Activated naive CD4-positive, alpha-beta T cell treated with anti-CD3 and anti-CD28 coated beads, Interleukin-2, amount 50 U/mL, for 72 hours (primary cell): ENCODE results near the gene LRCOL1. TPM values are rescaled to one million over a fixed set of nuclear protein-coding genes. Genes with fewer than 3 reads are reported as not detected.

ENCODE experiments used
- ATAC-seq, 2 donors: fragments of 150-1000 bp; cut with Tn5 transposase; 2 replicates each; pipeline ENCODE4 v1.10.0; 2021; ENCODE audit warnings: mild to moderate bottlenecking in 2 of 2, moderate library complexity in 2 of 2
- DNase-seq, 2 donors: peaks; one replicate each; pipeline ENCODE4 v3.0.0; 2021 to 2022; ENCODE audit warnings: low spot score in 2 of 2
- H3K27ac Mint-ChIP-seq, 2 donors: one replicate each; pipeline ENCODE4 v1.8.0; 2022; ENCODE audit warnings: mild to moderate bottlenecking in 2 of 2, mixed read lengths in 2 of 2
- H3K36me3 Mint-ChIP-seq, 2 donors: one replicate each; pipeline ENCODE4 v1.8.0; 2022; ENCODE audit warnings: mixed read lengths in 2 of 2
- H3K9me3 Mint-ChIP-seq, 2 donors: one replicate each; pipeline ENCODE4 v1.8.0; 2022; ENCODE audit warnings: mixed read lengths in 2 of 2
- total RNA-seq, 2 donors: library from RNA; stranded (reverse); gene quantifications; one replicate each; pipeline ENCODE4 v1.2.3, GENCODE V29; 2022

Gene LRCOL1
- total RNA-seq, 2 donors from 2014 or later = not detected

DNA sequence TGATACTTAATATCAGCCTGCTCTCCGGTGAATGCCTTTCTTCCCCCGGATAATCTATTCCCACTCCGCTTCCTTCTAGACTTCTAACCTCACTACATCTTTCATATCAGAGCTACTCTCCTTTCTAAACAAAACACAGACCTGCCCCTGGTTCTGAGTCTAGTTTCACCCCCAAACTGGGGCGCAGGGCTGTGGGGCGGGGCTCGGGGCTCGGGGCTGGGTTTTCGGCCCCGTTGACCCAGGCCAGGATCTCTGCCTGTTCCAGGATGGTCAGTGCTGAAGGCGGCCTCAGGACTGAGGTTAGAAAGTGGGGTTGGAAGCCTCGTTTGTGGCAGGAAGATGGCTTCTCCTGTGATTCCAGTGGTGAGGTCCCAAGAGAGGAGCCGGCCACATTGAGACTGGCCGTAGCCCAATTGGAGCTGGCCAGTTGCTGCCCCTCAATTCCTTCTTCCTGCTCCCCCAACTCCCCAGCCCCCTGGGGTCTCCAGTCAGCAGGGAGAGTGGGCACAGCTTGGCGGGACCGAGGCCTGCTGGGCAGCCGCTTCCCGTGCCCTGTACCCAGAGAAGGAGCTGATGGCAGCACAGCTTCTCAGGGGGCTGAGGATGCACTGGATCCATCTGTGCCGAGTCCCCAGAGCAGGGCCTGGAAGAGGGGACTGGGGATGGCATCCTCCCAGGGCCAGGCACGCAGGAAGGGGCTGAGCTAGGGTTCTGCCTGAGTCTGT is 52.9 kb downstream of the LRCOL1 start:
- DNase-seq = no peak
- no peak for ATAC-seq
- Mint-ChIP-seq H3K36me3 (no peaks in the 10 kb centered on the region), H3K9me3 (no peaks in the 10 kb centered on the region), H3K27ac (no peak overlapping the region)

DNA sequence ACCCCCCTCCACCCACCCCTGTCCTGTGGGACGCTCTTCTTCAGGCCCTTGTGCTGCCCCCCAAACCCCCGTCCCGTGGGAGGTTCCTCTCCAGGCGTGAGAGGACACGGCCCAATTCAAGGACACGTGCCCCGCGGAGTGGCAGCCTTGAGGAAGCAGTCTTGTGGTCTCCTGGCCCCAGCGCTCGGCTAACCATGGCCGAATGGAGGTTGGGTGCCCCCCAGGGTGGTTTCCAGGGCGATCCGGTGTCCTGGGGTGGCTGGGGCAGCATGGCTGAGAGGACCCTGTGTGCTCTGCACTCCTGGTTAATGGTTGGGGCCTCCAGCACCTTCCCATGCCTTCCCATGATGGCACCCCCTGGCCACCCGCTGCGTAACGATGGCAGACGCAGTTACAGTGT is 53.6 kb downstream of the LRCOL1 start:
- no peak for ATAC-seq
- no peaks in the 10 kb centered on the region for H3K36me3 Mint-ChIP-seq
- no peaks in the 10 kb centered on the region for H3K9me3 Mint-ChIP-seq
- H3K27ac Mint-ChIP-seq = no peak overlapping the region
- no peak for DNase-seq

DNA sequence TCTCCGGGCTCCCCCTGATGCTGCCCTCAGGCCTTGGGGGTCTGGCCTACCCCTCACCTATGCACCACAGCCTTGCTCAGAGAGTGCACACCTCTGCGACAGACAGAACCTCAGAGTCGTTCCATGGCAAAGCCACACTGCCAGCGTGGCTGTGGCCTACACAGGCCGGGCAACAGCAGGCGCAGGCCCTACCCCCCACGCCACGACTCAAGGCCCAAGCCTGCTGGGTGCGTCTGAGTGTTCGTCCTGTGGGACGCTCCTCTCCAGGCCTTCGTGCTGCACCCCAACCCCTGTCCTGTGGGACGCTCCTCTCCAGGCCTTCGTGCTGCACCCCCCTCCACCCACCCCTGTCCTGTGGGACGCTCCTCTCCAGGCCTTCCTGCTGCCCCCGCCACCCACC is 54.2 kb downstream of the LRCOL1 start:
- Mint-ChIP-seq H3K9me3 (no peaks in the 10 kb centered on the region), H3K27ac (no peak overlapping the region), H3K36me3 (no peaks in the 10 kb centered on the region)
- DNase-seq (no peak), ATAC-seq (no peak)

DNA sequence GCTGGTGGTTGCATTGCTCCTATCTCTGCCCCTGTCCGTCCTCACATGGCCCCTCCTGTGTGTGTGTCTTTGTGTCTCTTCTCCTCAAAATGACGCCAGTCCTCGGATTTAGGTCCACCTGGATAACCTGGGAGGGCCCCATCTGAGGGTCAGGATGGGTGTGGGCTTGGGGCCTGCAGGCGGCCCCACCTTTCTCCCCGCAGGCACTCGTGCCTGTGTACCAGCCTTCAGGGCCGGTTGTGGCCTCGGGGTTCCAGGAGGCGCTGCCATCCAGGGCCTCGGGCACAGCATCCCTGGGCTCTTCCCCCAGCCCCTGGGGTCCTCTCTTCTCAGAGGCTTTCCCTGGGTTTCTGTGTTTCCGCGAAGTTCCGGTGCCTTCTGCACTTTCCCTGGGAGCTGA is 54.7 kb downstream of the LRCOL1 start:
- ATAC-seq = no peak
- Mint-ChIP-seq H3K9me3 (no peaks in the 10 kb centered on the region), H3K36me3 (no peaks in the 10 kb centered on the region), H3K27ac (no peak overlapping the region)
- no peak for DNase-seq

DNA sequence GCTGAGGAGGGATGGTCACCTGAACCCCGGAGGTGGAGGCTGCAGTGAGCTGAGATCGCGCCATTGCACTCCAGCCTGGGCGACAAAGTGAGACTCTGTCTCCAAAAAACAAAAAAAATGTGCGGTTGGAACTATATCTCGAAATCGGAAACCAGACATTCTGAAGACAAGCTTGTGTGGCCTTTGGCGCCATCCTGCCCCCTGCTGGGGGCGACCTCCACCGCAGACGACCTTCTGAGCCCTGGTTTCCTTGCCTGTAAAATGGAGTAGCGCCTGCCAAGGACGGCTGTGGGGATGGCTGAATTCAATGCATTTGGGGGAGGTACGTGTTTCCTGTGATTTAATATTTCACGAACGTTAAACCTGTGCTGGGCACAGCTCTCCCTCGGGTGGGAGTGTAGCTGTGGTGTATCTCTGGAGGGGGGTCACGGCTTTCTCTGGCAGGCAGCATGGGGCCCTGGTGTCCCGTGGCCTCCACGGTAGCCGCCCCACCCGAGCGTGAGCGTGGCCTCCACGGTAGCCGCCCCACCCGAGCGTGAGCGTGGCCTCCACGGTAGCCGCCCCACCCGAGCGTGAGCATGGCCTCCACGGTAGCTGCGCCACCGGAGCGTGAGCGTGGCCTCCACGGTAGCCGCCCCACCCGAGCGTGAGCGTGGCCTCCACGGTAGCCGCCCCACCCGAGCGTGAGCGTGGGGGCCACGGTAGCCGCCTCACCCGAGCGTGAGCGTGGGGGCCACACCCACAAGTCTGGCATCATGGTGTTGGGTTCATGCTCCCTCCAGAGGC is 55.3 kb downstream of the LRCOL1 start:
- no peaks in the 10 kb centered on the region for H3K9me3 Mint-ChIP-seq
- no peaks in the 10 kb centered on the region for H3K36me3 Mint-ChIP-seq
- DNase-seq (peak in 1 of 2 donors; percentile 22), ATAC-seq (no peak)
- H3K27ac Mint-ChIP-seq = no peak overlapping the region

Other genes with a start within 250 kb of the LRCOL1 start
- gene FBRSL1, start 120.4 kb downstream of the LRCOL1 start, total RNA-seq = 10 to 100 TPM; 30.8 to 37.8 TPM
- not detected for gene P2RX2, start 8.2 kb upstream of the LRCOL1 start, total RNA-seq
- gene POLE, start 76.8 kb upstream of the LRCOL1 start, total RNA-seq = 100 to 1,000 TPM; 164 to 177 TPM
- gene PXMP2, start 77.0 kb upstream of the LRCOL1 start, total RNA-seq = 10 to 100 TPM in 1 of 2 donors, 1 to 10 TPM in 1; 4.5 to 11.6 TPM
- 10 to 100 TPM; 60.0 to 65.9 TPM for gene PGAM5, start 100.3 kb upstream of the LRCOL1 start, total RNA-seq
- gene ANKLE2, start 151.2 kb upstream of the LRCOL1 start, total RNA-seq = 100 to 1,000 TPM in 1 of 2 donors, 10 to 100 TPM in 1; 82.9 to 129 TPM
- 10 to 100 TPM; 44.0 to 52.7 TPM for gene GOLGA3, start 218.3 kb upstream of the LRCOL1 start, total RNA-seq